Measurements from ENCODE around the gene SLC7A1.

- TF ChIP-seq CTCF (IDR thresholded peaks at IDR 0.05; ENCODE audit: low read depth, low read length, poor library complexity, severe bottlenecking) = no peak
- no peak for TF ChIP-seq EZH2phosphoT487 (IDR thresholded peaks at IDR 0.05; ENCODE audit: borderline replicate concordance, low read length)
Observed at GRCh38 chr13:29505511-29505910, 90.0 kb downstream of the SLC7A1 start.

Measured in DOHH2 (cell line).